ENCODE measurements around the gene PNMA8A.

Gene PNMA8A

GRCh38 chr19:46481223-46481848, 10.0 kb upstream of the PNMA8A start:
- TF ChIP-seq CTCF (IDR thresholded peaks at IDR 0.05; ENCODE audit: control insufficient read depth, extremely low read depth, insufficient read depth), result no peak
- no peak overlapping the region for H3K4me3 ChIP-seq (ENCODE audit: low read depth, low read length)
- DNase-seq (ENCODE audit: low read depth), result no peak

- DNase-seq (ENCODE audit: low read depth), result no peak
- no peak for TF ChIP-seq CTCF (IDR thresholded peaks at IDR 0.05; ENCODE audit: control insufficient read depth, extremely low read depth, insufficient read depth)
- no peak overlapping the region for H3K4me3 ChIP-seq (ENCODE audit: low read depth, low read length)
These were observed 9.1 kb upstream of the PNMA8A start for GRCh38 chr19:46480415-46480814.

GRCh38 chr19:46478356-46478986, 7.1 kb upstream of the PNMA8A start:
- H3K4me3 ChIP-seq (ENCODE audit: low read depth, low read length), result no peak overlapping the region
- no peak for DNase-seq (ENCODE audit: low read depth)
- no peak for TF ChIP-seq CTCF (IDR thresholded peaks at IDR 0.05; ENCODE audit: control insufficient read depth, extremely low read depth, insufficient read depth)

GRCh38 chr19:46475986-46476385, 4.6 kb upstream of the PNMA8A start:
- no peak for TF ChIP-seq CTCF (IDR thresholded peaks at IDR 0.05; ENCODE audit: control insufficient read depth, extremely low read depth, insufficient read depth)
- no peak for DNase-seq (ENCODE audit: low read depth)
- no peak overlapping the region for H3K4me3 ChIP-seq (ENCODE audit: low read depth, low read length)

- DNase-seq (ENCODE audit: low read depth), result no peak
- TF ChIP-seq CTCF (IDR thresholded peaks at IDR 0.05; ENCODE audit: control insufficient read depth, extremely low read depth, insufficient read depth), result no peak
- H3K4me3 ChIP-seq (ENCODE audit: low read depth, low read length), result no peak overlapping the region
These were observed 2.8 kb upstream of the PNMA8A start for GRCh38 chr19:46474211-46474610.

- H3K4me3 ChIP-seq (ENCODE audit: low read depth, low read length), result no peak overlapping the region
- no peak for DNase-seq (ENCODE audit: low read depth)
- no peak for TF ChIP-seq CTCF (IDR thresholded peaks at IDR 0.05; ENCODE audit: control insufficient read depth, extremely low read depth, insufficient read depth)
These were observed 1.2 kb upstream of the PNMA8A start for GRCh38 chr19:46472592-46472991.
